ENCODE measurements around the gene FTSJ1. TPM values are rescaled to one million over a fixed set of nuclear protein-coding genes. Genes with fewer than 3 reads are reported as not detected.
A peak's percentile ranks its signal among the peaks of the same experiment; 100 is the strongest.
"Not testable (repeated sequence)": the region's sequence is repeated elsewhere in the genome, so short reads cannot be mapped to it uniquely, and the experiment has no call there.

Gene FTSJ1, protein sequence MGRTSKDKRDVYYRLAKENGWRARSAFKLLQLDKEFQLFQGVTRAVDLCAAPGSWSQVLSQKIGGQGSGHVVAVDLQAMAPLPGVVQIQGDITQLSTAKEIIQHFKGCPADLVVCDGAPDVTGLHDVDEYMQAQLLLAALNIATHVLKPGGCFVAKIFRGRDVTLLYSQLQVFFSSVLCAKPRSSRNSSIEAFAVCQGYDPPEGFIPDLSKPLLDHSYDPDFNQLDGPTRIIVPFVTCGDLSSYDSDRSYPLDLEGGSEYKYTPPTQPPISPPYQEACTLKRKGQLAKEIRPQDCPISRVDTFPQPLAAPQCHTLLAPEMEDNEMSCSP
- total RNA-seq (10 to 100 TPM; 14.8 to 24.0 (median 17.9) TPM), polyA plus RNA-seq (10 to 100 TPM; 32.2 to 35.5 TPM)

- FAIRE-seq = peak; percentile 82
- Histone ChIP-seq H3K27me3 (no peaks in the 10 kb centered on the region), H3K4me3 (peak within 1 kb of the TSS; percentile 41 to 59 (median 52)), H3K9me3 (no peaks in the 10 kb centered on the region), H3K36me3 (no peaks in the 10 kb centered on the region), H3K27ac (peak within 1 kb of the TSS; percentile 2 to 57 (median 42)), H3K4me1 (no peaks in the 10 kb centered on the region)
- peak; percentile 82 to 93 (median 89) for DNase-seq
- TF ChIP-seq, protein P1, sequence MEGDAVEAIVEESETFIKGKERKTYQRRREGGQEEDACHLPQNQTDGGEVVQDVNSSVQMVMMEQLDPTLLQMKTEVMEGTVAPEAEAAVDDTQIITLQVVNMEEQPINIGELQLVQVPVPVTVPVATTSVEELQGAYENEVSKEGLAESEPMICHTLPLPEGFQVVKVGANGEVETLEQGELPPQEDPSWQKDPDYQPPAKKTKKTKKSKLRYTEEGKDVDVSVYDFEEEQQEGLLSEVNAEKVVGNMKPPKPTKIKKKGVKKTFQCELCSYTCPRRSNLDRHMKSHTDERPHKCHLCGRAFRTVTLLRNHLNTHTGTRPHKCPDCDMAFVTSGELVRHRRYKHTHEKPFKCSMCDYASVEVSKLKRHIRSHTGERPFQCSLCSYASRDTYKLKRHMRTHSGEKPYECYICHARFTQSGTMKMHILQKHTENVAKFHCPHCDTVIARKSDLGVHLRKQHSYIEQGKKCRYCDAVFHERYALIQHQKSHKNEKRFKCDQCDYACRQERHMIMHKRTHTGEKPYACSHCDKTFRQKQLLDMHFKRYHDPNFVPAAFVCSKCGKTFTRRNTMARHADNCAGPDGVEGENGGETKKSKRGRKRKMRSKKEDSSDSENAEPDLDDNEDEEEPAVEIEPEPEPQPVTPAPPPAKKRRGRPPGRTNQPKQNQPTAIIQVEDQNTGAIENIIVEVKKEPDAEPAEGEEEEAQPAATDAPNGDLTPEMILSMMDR (IDR thresholded peaks at IDR 0.05) = no peak
- 0 to 37% methylated on average over 75 of the region's 75 CpGs for WGBS, 2 donors
- intact Hi-C loops (cut with DNase I) = no loop called here
- peak; percentile 82 to 91 (median 86) for ATAC-seq
These were observed at the start of gene FTSJ1 for GRCh38 chrX:48475774-48476577. Gene FTSJ1, plus strand, starts transcription at chrX:48476199. Its CDS starts 1,849 bp downstream, at chrX:48478048.

GRCh38 chrX:48427027-48427716, 48.8 kb upstream of the FTSJ1 start:
- H3K27ac ChIP-seq; H3K9me3 ChIP-seq; H3K4me3 ChIP-seq; H3K36me3 ChIP-seq; intact Hi-C loops (cut with DNase I); H3K4me1 ChIP-seq; H3K27me3 ChIP-seq; FAIRE-seq; ATAC-seq; DNase-seq: not testable (repeated sequence)
- no CpG with 5 or more reads among the region's 12 CpGs for WGBS, 2 donors

GRCh38 chrX:48429606-48430005, 46.4 kb upstream of the FTSJ1 start:
- FAIRE-seq; intact Hi-C loops (cut with DNase I): not testable (repeated sequence)

DNA sequence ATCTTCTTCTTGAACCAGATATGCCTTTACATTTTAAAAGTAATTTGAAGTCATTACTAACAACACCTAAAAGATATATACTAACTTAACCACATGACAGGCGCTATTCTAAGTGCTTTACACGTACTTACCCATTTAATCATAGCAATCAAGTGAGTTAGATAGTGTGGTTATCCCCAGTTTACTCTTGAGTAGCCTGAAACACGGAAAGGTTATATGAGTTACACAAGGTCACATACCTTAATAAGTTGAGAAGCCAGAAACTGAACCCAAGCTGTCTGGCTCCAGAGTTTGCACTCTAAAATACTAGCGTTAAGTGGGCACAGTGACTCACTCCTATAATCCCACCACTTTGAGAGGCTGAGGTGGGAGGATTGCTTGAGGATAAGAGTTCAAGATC, 45.8 kb upstream of the FTSJ1 start:
- H3K4me1 ChIP-seq; H3K9me3 ChIP-seq; intact Hi-C loops (cut with DNase I); H3K4me3 ChIP-seq; DNase-seq; H3K36me3 ChIP-seq; FAIRE-seq; H3K27ac ChIP-seq; ATAC-seq: not testable (repeated sequence)
- 50 to 56% methylated on average over 4 of the region's 4 CpGs for WGBS, 2 donors
- H3K27me3 ChIP-seq = peaks cover 0 to 11% (median 0%) of the 10 kb centered on the region in 4 donors

More at GRCh38 chrX:48429606-48430005, 46.4 kb upstream of the FTSJ1 start:
- H3K27me3 ChIP-seq = peaks cover 0 to 11% (median 0%) of the 10 kb centered on the region in 4 donors
- 50 to 60% methylated on average over 5 of the region's 5 CpGs for WGBS, 2 donors
- not testable (repeated sequence) for DNase-seq, H3K4me3 ChIP-seq, ATAC-seq, H3K9me3 ChIP-seq, H3K36me3 ChIP-seq, H3K4me1 ChIP-seq, H3K27ac ChIP-seq

- H3K4me3 ChIP-seq; H3K27ac ChIP-seq; H3K4me1 ChIP-seq; FAIRE-seq; ATAC-seq; intact Hi-C loops (cut with DNase I); DNase-seq; H3K9me3 ChIP-seq; H3K36me3 ChIP-seq: not testable (repeated sequence)
- peaks cover 0 to 11% (median 0%) of the 10 kb centered on the region in 4 donors for H3K27me3 ChIP-seq
- WGBS, 2 donors = 71 to 79% methylated on average over 12 to 13 of the region's 13 CpGs
These were observed 42.3 kb upstream of the FTSJ1 start for GRCh38 chrX:48433713-48434112.

GRCh38 chrX:48447201-48447600, 28.8 kb upstream of the FTSJ1 start:
- FAIRE-seq; H3K27ac ChIP-seq; H3K36me3 ChIP-seq; H3K27me3 ChIP-seq; intact Hi-C loops (cut with DNase I); DNase-seq; H3K9me3 ChIP-seq; H3K4me3 ChIP-seq; H3K4me1 ChIP-seq; ATAC-seq: not testable (repeated sequence)
- 85 to 93% methylated on average over 6 of the region's 6 CpGs for WGBS, 2 donors

DNA sequence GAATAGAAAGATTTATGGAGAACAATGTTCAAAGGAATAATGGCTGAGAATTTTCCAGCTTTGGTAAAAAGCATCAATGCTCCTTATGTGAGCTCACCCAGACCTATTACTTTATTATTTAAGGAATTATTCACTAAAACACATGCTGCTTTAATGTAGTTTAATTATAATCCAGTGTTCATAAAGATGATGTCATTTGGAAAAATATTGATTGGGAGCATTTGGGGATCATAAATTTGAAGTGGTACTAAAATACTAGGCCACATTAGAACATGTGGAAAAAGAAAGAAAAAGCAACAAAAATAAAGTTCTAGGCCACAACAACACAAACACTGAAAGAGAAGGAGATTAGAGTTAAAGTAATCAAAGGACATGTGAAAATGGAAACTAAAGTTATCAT, 25.9 kb upstream of the FTSJ1 start:
- no peak for DNase-seq
- intact Hi-C loops (cut with DNase I) = no loop called here
- Histone ChIP-seq H3K9me3 (no peaks in the 10 kb centered on the region), H3K4me1 (no peaks in the 10 kb centered on the region), H3K36me3 (no peaks in the 10 kb centered on the region), H3K27me3 (no peaks in the 10 kb centered on the region), H3K27ac (no peak overlapping the region), H3K4me3 (no peak overlapping the region)
- FAIRE-seq = no peak
- TF ChIP-seq, protein P1 (IDR thresholded peaks at IDR 0.05) = no peak
- no peak for ATAC-seq
